ENCODE measurements around the gene NLK.
"Not testable (repeated sequence)": the region's sequence is repeated elsewhere in the genome, so short reads cannot be mapped to it uniquely, and the experiment has no call there.

The NLK gene

DNA sequence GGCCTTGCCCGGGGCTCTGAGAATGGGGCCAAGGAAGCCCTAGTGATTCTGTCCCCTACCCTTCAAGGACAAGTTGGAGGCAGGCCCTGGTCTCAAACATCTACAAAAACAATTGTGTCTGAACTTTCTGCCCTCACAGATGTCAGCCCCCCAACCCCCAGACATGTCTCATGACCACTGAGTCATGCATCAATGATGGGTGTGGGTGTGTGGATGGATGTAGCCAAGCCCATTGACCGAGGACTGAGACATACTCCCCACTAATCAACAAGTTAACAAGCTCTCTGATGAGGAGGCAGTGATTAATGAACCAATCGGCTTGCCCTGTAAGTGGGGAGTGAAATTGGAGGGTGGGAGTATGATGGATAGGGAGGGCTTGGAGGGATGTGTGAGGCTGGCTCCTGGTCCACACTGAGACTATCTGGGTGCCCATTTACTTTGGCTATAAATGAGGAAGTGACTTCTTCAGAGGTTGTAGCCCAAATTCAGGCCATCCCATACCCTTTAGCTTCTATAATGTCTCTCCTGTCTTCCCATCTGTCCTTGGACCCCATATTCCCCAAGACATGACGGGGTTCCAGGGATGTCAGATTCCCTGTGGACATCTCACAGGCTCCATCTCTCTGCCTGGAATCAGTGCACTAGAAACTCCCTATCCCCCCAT, 179.4 kb downstream of the NLK start:
- no peak for DNase-seq (ENCODE audit: low read depth, low spot score)
- no peak overlapping the region for H3K27ac ChIP-seq

DNA sequence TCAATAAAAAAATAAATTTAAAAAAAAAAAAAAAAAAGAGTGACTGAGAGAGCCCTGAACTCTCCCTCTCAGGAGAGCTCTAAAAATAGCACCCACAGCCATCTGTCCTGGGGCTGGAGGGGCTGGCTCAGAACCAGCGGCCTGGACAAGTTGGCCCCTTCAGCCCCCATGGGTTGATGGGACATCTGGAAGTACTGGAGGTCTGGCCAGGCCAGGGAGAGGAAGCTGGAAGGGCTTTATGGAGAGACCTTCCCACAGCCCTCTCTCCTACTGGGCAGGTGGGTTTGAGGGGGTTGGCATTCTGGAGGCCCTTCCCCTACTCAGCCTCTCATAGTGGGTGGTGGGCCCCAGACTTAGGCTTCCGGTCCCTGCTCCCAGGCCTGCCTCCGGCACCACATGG, 182.8 kb downstream of the NLK start:
- no peak overlapping the region for H3K27ac ChIP-seq
- DNase-seq (ENCODE audit: low read depth, low spot score) = no peak

DNA sequence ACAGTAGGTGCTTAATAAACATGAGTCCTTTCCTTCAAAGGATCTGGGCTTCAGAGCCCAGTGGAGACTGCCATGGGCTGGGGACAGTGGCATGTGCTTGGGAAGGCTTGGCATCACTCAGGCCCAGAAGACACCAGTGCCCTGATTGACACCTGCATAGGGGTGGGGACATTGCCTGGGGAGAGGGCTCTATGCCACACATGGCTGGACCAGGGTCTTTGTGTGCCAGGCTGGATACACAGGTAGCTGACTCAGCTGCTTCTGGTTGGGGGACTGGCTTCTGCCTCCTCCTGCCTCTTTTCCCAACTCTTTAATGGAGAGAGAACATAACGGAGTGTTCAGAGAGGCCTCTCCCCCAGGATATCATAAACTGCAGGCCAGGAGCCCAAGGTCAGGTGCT, 183.4 kb downstream of the NLK start:
- H3K27ac ChIP-seq = no peak overlapping the region
- DNase-seq (ENCODE audit: low read depth, low spot score) = no peak

DNA sequence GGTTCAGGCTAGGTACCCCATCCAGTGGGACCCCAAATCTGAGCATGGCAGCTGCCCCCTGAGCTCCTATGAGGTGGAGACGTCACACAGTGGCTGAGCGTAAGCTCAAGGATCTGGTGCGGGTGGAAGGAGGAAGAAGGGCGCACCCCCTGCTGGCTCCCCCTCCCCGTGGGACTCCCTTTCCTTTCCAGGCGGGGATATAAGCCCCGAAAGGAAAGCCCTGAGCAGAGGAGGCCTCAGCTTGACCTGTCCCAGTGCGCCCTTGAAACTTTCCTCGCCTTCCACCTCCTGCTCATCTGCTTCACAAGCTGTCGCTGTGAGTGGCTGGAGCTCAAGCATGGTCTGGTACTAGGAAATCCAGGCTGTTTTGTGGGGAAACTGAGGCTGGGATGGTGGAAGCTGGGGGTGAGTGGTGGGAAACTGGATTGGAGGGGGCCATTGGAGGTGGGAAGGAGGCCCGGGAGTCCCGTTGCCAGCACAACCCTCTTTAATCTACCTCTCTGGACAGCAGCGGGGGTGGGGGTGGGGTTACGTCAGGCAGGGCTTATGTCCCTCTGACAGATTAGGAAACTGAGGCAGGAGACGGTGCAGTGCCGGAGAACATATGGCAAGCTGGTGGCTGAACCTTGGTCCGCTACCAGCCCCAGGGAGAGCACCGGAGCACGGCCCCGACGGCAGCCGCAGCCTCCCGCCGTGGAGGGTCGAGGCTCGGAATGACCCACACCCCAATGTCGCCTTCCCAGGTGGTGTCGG, 184.3 kb downstream of the NLK start:
- no peak overlapping the region for H3K27ac ChIP-seq
- no peak for DNase-seq (ENCODE audit: low read depth, low spot score)

DNA sequence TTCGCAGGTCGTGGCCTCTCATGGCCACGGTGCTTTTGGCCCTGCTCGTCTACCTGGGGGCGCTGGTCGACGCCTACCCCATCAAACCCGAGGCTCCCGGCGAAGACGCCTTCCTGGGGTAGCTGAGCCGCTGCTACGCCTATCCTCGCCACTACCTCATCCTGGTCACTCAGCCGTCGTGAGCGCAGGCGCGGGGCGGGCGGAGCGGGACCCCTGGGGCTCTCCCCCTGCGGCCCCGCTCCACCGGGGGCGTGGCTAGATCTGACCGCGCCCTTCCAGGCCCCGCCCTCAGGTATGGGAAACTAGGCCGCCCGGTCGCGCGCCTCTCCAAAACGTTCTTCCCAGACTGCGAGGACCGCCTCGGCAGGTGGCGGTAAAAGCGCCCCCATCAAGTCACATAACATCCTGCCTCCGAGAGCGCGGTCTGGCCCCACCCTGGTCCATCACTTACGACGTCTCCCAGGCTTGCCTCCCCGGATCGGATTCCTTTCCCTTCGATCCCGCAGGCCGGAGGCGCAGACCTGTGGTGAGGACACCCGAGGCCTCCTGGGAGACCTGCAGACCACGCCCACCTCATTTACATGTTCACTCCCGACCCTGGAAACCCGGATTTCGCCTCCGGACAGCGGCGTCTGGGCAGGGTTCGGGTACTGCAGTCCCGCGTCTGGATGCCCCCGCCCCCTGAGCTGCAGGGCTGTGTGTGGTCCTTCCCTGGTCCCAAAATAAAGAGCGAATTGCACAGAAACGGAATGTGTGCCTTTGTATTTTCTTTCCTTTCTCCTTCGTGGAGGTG, 185.0 kb downstream of the NLK start:
- peak overlapping the region; percentile 27 for H3K27ac ChIP-seq
- DNase-seq (ENCODE audit: low read depth, low spot score) = peak; percentile 26

DNA sequence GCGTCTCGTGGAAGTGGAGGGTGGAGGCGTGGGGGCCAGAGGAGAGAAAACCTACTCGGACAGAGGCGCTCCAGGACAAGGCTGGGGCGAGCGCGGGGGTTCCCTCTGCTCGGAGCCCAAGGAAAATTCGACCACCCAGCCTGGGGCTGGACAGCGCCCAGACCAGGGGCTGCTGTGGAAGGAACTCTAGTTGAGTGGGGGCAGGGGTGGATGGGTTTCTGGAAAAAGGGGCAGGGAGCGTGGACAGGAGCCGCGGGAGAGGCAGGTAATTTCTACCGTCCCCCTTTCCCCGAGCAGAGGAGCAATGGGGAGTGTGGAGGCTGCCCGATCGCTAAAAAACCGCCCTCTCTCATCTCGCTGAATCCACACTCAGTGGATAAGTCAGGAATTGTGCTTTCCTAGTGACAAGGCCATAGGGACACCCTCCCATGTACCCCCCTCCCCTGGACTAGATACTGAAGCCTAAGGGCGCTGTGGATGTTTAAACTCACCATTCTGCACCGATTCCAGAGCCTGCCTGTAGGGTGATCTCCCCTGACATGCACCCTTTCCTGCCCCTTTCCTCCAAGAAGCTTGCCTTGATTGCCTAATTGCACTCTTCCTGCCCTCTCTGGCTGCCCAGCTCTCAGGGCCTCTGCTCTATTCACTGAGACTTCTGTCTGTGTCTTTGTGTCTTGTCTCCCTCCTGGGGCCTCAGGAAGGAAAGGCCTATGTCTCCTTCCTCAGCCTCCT, 185.8 kb downstream of the NLK start:
- peak overlapping the region; percentile 27 for H3K27ac ChIP-seq

DNA sequence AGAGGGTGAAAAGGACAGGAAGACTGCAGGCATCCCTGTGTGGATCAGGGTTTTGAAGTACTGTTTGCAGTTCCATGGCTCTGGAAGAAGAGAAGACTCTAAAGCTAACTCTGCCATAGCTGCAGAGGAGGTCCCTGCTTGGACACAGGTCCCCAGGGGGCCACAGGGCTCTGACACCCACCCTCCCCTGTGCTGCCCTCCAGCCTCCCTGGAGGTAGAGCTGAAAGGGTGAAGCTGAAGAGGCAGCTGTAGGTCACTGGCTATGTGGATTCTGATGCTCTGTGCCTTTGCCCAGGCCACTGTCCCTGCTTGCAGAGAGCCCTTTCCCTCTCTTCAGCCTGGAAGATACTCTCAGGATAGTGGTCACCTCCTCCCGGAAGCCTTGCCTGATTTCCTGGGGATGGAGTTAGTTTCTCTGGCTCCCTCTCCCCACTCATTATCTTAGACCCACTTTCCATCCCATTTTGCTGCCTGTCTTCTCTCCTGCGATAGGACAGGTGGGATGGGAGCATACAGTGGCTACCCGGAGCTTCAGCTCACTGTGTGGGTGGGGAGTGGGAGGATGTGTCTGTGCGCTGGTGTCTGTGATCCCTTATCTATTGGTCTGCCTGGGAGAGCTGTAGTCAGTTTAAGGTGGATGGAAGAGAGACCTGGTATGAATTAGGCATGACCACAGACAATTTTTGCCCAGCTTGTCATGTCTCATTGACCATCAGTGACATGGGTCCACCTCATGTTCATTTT, 186.7 kb downstream of the NLK start:
- no peak overlapping the region for H3K27ac ChIP-seq
- DNase-seq (ENCODE audit: low read depth, low spot score) = no peak

More for the DNA sequence above, 185.8 kb downstream of the NLK start:
- no peak for DNase-seq (ENCODE audit: low read depth, low spot score)

DNA sequence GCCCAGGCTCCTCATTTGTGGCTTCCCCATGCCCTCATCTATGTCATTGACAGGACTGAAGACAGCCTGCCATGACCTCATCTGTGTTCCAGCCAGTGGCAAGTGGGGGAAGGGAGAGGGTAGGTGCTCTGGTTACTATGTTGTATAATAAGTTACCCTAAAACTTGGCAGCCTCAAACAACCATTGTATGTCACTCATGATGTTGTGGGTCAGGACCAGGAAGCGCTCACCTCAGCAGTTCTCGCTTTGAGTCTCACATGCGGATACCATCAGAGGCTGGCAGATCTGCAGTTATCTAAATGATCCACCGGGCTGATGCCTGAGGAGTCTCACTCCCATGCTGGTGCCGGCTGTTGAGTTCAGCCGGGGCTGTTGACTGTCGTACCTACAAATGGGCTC, 187.5 kb downstream of the NLK start:
- DNase-seq (ENCODE audit: low read depth, low spot score) = no peak
- no peak overlapping the region for H3K27ac ChIP-seq

DNA sequence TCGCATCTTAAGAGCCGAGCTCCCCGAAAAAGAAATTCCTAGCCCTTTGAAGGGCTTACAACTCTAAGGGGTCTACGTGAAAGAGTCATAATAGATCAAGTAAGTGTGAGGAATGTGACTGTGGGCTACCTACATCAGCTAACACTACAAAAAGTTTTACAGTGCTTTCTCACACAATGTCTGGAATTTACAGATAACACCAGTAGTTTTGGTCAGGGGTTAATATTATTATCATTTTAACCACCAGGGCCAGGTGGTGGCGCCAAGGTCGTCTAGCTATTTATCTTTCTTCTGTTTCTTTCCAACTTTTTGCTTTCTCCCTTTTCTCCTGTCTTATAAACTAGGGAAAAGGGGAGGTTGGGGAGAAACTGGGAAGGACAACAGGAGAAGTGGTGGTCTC, 188.1 kb downstream of the NLK start:
- not testable (repeated sequence) for H3K27ac ChIP-seq; DNase-seq (ENCODE audit: low read depth, low spot score)

DNA sequence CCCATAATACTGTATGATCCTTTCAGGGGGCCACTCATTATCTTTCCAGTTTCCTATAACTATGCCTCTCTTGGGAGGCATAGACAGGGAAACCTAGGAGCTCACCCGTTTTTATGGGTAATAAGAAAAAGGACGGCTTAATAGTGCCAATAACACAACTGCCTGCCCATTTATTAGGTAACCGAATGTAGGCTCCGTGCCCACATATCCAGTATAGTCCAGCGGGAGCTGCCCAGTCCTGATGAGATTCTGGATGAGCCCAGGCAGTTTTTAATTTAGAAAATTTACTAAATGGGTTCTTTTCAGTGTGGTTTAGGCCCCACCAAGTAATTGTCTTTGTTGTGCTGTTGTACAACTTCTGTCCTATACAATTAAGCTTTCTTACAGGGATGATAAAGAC, 189.1 kb downstream of the NLK start:
- not testable (repeated sequence) for H3K27ac ChIP-seq; DNase-seq (ENCODE audit: low read depth, low spot score)

DNA sequence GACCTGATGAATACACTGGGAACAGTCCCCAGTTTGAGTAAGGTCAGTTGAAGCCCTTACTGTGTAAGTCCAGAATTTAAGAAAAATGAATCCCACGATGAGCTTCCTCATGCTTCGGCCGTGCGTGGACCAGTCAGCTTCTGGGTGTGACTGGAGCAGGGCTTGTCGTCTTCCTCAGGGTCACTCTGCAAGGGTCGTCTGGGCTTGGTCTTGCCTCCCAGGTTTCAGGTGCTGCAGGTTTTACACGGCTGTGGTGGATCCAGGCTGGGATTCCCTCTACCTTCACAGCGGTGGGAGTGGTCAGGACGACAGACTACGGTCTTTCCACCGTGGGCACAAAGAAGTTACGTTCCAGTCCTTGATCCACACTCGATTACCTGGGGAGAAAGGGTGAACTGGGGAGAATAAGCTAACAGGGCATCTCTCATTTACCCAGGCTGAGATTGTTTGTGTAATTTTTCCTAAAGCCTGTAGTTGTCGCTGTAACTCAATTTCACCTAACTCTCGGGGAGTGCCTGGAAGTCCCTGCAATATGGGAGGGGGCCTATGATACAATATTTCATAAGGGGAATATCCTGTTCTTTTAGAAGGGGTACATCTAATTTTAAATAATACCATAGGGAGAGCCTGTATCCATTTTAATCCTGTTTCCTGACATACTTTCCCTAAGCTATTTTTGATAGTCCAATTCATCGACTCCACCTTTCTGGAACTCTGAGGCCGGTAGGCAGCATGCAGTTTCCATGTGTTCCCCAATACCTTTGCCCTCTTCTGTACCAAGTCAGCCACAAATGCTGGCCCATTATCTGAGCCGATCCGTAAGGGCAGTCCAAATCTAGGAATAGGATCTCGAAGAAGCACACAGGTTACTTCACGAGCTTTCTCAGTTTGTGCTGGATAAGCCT, 190.7 kb downstream of the NLK start:
- not testable (repeated sequence) for DNase-seq (ENCODE audit: low read depth, low spot score)

DNA sequence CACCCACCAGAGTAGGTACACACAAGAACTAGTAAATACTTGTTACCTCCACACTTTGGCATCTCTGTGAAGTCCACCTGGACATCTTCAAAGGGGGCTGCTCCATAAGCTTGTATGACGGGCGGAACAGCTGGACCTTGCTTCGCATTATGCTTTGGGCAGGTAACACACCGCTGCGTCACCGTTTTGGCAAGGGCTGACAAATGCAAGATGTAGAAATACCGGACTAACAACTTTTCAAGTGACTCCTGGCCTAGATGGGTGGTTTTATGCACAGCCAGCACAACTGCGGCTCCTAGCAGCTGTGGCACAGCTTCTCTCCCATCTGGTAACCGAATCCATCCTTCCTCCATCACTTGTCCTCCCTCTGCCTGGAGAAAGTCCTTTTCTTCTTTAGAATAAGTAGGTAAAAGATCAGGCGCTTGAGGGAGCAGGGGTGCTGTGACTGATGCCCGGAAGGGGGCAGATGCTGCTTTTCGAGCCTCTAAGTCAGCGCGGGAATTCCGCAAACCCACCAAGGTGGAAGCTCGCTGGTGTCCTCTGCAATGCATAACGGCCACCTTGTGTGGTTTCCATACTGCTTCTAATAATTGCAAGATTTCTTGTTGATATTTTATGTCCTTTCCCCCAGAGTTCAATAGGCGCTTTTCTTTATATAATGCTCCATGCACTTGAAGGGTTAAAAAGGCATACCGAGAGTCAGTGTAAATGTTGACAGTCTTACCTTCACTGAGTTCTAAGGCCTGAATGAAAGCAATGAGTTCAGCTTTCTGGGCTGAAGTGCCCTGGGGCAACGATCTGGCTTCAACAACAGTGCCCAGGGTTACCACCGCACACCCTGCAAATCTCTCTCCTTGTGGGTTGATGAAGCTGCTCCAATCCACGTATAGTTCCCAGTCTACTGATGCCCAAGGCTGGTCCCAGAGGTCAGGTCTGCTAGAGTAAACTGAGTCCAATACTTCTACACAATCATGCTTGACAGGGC, 191.7 kb downstream of the NLK start:
- DNase-seq (ENCODE audit: low read depth, low spot score) = peak; percentile 85
- H3K27ac ChIP-seq = peak overlapping the region; percentile 82

More for the DNA sequence above, 190.7 kb downstream of the NLK start:
- peak overlapping the region; percentile 82 for H3K27ac ChIP-seq

DNA sequence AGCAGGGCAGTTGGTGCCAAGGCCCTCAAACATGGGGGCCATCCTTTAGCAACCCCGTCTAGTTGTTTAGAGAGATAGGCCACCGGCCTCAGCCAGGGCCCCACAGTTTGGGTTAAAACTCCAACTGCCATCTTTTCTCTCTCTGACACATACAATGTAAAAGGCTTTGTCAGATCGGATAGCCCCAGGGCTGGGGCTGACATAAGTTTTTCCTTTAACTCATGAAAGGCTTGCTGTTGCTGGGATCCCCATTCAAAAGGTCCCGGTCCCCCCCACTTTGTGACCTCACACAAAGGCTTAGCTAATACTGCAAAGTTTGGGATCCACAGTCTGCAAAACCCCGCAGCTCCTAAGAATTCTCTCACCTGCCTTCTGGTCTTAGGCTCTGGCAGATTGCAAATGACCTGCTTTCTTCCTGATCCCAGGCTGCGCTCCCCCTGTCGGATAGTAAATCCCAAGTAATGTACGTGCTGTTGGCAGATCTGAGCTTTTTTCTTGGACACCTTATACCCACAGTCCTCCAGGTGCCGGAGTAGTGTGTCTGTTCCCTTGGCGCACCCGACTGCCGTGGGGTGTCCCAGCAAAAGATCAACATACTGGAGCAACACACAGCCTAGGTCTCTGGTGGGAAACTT, 192.7 kb downstream of the NLK start:
- not testable (repeated sequence) for H3K27ac ChIP-seq; DNase-seq (ENCODE audit: low read depth, low spot score)

DNA sequence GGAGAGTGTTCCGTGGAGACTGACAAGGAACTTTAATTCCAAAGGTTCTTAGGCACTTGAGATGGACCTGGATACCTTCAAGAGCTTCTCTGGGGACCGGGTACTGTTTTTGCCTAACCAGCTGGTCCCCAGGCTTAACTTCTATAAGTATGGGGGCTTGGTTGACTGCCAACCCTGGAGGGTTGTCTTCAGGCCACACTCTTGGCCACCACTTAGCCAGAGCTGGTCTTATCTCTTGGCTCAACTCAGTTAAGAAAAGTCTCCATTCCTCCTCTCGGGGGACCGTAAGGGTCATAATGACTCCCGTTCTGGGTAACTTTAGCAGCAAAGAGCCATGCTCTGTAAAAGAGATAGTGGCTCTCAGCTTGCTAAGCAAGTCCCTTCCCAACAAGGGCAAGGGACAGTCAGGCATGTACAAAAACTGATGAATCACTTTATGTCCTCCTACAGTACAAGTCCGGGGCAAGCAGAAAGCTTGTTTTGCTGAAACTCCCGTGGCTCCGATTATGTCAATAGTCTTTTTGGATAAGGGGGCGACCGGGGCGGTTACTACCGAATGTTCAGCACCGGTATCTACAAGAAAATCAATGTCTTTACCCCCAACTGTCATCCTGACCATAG, 193.7 kb downstream of the NLK start:
- H3K27ac ChIP-seq; DNase-seq (ENCODE audit: low read depth, low spot score): not testable (repeated sequence)

DNA sequence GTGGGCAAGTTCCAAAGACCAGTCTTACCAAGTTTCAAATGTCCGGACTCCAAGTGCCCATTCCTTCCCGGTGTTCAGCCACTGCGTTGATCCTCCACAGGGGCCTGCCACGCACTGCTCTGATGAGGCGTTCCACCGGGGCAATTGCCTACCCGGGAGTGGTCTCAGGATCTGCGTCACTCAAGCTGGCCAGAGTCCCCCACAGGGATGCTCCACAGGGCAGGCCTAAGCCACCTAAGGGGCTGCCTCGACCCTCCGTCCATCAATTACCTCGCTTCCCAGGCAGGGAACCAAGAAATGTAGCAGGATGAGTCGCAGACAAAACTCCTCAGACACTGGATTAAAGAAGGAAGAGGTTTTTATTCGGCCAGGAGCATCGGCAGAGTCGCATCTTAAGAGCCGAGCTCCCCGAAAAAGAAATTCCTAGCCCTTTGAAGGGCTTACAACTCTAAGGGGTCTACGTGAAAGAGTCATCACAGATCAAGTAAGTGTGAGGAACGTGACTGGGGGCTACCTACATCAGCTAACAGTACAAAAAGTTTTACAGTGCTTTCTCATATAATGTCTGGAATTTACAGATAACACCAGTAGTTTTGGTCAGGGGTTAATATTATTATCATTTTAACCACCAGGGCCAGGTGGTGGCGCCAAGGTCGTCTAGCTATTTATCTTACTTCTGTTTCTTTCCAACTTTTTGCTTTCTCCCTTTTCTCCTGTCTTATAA, 196.2 kb downstream of the NLK start:
- DNase-seq (ENCODE audit: low read depth, low spot score); H3K27ac ChIP-seq: not testable (repeated sequence)

DNA sequence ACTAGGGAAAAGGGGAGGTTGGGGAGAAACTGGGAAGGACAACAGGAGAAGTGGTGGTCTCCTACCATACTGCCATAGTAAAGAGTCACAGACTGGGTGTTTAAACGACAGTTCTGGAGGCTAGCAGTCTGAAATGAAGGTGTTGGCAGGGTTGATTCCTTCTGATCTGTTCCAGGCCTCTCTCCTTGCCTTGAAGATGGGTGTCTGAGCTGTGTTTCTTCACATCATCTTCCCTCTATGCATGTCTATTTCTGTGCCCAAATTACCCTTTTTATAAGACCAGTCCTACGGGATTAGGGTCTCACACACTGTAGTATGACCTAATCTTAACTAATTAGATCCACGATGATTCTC, 196.8 kb downstream of the NLK start:
- DNase-seq (ENCODE audit: low read depth, low spot score) = no peak
- H3K27ac ChIP-seq = no peak overlapping the region
